ENCODE measurements around the gene ABHD14A. TPM values are rescaled to one million over a fixed set of nuclear protein-coding genes. Genes with fewer than 3 reads are reported as not detected.

The ABHD14A gene
- total and polyA plus RNA-seq, 2 of the 13 experiments (the other 11 are each of a cell fraction or from before 2014, with no cell fraction given): 29.5 to 46.9 TPM

DNA sequence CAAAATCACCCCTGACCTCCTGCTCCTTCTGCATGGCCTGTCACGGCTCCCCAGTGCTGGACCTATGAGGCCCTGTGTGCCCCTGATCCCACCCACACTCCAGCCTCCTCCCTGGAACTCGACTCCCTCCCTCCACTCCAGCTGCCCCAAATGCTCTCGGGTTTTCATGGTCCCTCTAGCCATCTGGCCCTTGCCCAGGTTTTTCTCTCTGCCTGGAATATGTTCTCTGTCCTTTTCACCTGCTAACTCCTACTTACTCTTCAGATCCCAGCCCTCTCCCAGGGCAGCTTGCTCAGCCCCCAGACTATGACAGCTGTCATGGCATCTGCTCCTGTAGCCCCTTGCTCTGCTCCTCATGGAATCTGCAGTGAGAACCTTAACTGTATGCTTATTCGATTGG lies 51.2 kb downstream of the ABHD14A start:
- Histone ChIP-seq H3K27ac (ENCODE audit: extremely low read length, insufficient read depth, low read length) (no peak overlapping the region), H3K9ac (ENCODE audit: insufficient read depth, low read depth, low read length) (no peak overlapping the region), H3K79me2 (ENCODE audit: insufficient read depth, low read length) (no peaks in the 10 kb centered on the region), H3K36me3 (replicated peaks in 1 of 2; ENCODE audit: control insufficient read depth in 1 of 2, insufficient read depth in 2 of 2, low read length in 2 of 2) (no peaks in the 10 kb centered on the region), H4K20me1 (ENCODE audit: insufficient read depth, low read length) (no peaks in the 10 kb centered on the region), H2AFZ (ENCODE audit: low read length) (no peak overlapping the region), H3K9me3 (ENCODE audit: low read length) (no peaks in the 10 kb centered on the region), H3K27me3 (ENCODE audit: control insufficient read depth in 1 of 2, insufficient read depth in 2 of 2, low read length in 2 of 2) (peaks cover 1 to 37% of the 10 kb centered on the region in 2 experiments; a peak in 4 of 5 replicates), H3K4me2 (ENCODE audit: low read depth, low read length) (no peak overlapping the region), H3K4me1 (ENCODE audit: insufficient read depth, low read length) (peaks cover 60% of the 10 kb centered on the region), H3K4me3 (replicated peaks in 1 of 3; ENCODE audit: insufficient read depth in 1 of 3, low read depth in 2 of 3, low read length in 3 of 3) (no peak overlapping the region)
- TF ChIP-seq AKAP8 (CRISPR knock-in tag; IDR thresholded peaks at IDR 0.05): no peak
- TF ChIP-seq CENPX (CRISPR knock-in tag; IDR thresholded peaks at IDR 0.05): no peak
- TF ChIP-seq FLYWCH1 (CRISPR knock-in tag; IDR thresholded peaks at IDR 0.05): no peak
- no peak for TF ChIP-seq SRSF4 (IDR thresholded peaks at IDR 0.05; ENCODE audit: low read depth, low read length, poor library complexity, severe bottlenecking)
- no peak for TF ChIP-seq ADNP (CRISPR knock-in tag; IDR thresholded peaks at IDR 0.05)
- TF ChIP-seq, protein P1, sequence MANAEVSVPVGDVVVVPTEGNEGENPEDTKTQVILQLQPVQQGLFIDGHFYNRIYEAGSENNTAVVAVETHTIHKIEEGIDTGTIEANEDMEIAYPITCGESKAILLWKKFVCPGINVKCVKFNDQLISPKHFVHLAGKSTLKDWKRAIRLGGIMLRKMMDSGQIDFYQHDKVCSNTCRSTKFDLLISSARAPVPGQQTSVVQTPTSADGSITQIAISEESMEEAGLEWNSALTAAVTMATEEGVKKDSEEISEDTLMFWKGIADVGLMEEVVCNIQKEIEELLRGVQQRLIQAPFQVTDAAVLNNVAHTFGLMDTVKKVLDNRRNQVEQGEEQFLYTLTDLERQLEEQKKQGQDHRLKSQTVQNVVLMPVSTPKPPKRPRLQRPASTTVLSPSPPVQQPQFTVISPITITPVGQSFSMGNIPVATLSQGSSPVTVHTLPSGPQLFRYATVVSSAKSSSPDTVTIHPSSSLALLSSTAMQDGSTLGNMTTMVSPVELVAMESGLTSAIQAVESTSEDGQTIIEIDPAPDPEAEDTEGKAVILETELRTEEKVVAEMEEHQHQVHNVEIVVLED (CRISPR knock-in tag; IDR thresholded peaks at IDR 0.05; ENCODE audit: borderline replicate concordance): no peak
- no peak for TF ChIP-seq ASH2L (IDR thresholded peaks at IDR 0.05; ENCODE audit: insufficient read length, low read depth, low read length)
- ATAC-seq: no peak
- FAIRE-seq: no peak
- ChIA-PET POLR2A (no interaction called here), CTCF (ENCODE audit: low intra/inter-chr PET ratio, low total read pairs) (no interaction called here)
- BruUV-seq (replicated peaks): no TSS peak
- DNase-seq (ENCODE audit: low spot score): no peak
- WGBS (ENCODE audit: low lambda C conversion rate): 21% methylated on average over 4 of the region's 4 CpGs
- in situ Hi-C loops (cut with HindIII; ENCODE audit: extremely low pct_ligation_motif_present, low pct_unique_long_range_greater_than_20kb) (no loop called here), intact Hi-C loops (cut with micrococcal nuclease; ENCODE audit: unreplicated experiment) (no loop called here)

DNA sequence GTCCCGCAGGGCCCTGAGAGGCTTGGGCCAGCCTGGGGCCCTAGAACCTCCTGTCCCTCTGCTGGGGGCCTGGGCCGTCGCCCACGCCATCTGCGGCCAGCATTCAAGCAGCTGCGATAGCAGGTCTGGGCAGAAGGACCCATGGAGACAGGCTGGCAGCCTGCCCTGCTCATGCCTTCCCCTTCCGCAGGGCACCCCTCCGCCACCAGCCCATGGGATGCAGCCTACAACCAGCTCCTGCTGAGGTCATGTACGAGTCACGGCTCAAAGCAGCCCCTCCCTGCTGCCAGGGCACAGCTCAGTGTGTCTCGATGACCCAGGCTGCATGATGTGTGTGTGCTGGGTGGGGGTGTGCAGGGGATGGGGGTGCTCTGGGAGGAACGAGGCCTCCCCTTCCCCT lies 53.7 kb downstream of the ABHD14A start:
- intact Hi-C loops (cut with micrococcal nuclease; ENCODE audit: unreplicated experiment): no loop called here
- no peaks in the 10 kb centered on the region for H3K9me3 ChIP-seq (ENCODE audit: low read length)
- H3K4me1 ChIP-seq (ENCODE audit: insufficient read depth, low read length): peaks cover 64% of the 10 kb centered on the region
- H3K27me3 ChIP-seq (ENCODE audit: control insufficient read depth in 1 of 2, insufficient read depth in 2 of 2, low read length in 2 of 2): peaks cover 1 to 25% of the 10 kb centered on the region in 2 experiments; a peak in 4 of 5 replicates
- no peak for FAIRE-seq
- in situ Hi-C loops (cut with HindIII; ENCODE audit: extremely low pct_ligation_motif_present, low pct_unique_long_range_greater_than_20kb): no loop called here
- H4K20me1 ChIP-seq (ENCODE audit: insufficient read depth, low read length): no peaks in the 10 kb centered on the region
- H3K9ac ChIP-seq (ENCODE audit: insufficient read depth, low read depth, low read length): no peak overlapping the region
- H3K4me2 ChIP-seq (ENCODE audit: low read depth, low read length): peak overlapping the region; percentile 68
- ATAC-seq: no peak
- H3K4me3 ChIP-seq (replicated peaks in 1 of 3; ENCODE audit: insufficient read depth in 1 of 3, low read depth in 2 of 3, low read length in 3 of 3): peak overlapping the region in 1 of 3 experiments; percentile 41; a peak in 1 of 6 replicates
- POLR2A ChIA-PET: interaction anchor here (1.4 kb wide), 1 partner anchor 16 kb away, joined by 3 read pairs; no protein-coding TSS in a partner anchor
- DNase-seq (ENCODE audit: low spot score): no peak
- H3K27ac ChIP-seq (ENCODE audit: extremely low read length, insufficient read depth, low read length): no peak overlapping the region
- no peaks in the 10 kb centered on the region for H3K79me2 ChIP-seq (ENCODE audit: insufficient read depth, low read length)
- 87% methylated on average over 3 of the region's 12 CpGs for WGBS (ENCODE audit: low lambda C conversion rate)
- H3K36me3 ChIP-seq (replicated peaks in 1 of 2; ENCODE audit: control insufficient read depth in 1 of 2, insufficient read depth in 2 of 2, low read length in 2 of 2): no peaks in the 10 kb centered on the region
- CTCF ChIA-PET (ENCODE audit: low intra/inter-chr PET ratio, low total read pairs): no interaction called here
- no TSS peak for BruUV-seq (replicated peaks)
- no peak overlapping the region for H2AFZ ChIP-seq (ENCODE audit: low read length)
- TF ChIP-seq ZNF773 (CRISPR knock-in tag; IDR thresholded peaks at IDR 0.05; ENCODE audit: borderline replicate concordance) (no peak), SMYD3 (CRISPR knock-in tag; IDR thresholded peaks at IDR 0.05) (no peak), MTF2 (CRISPR knock-in tag; IDR thresholded peaks at IDR 0.05; ENCODE audit: borderline replicate concordance) (no peak), THAP11 (CRISPR knock-in tag; IDR thresholded peaks at IDR 0.05) (no peak), HNRNPLL (IDR thresholded peaks at IDR 0.05; ENCODE audit: low read depth, low read length, poor library complexity, severe bottlenecking) (peak; percentile 17)
- TF ChIP-seq, protein P2, sequence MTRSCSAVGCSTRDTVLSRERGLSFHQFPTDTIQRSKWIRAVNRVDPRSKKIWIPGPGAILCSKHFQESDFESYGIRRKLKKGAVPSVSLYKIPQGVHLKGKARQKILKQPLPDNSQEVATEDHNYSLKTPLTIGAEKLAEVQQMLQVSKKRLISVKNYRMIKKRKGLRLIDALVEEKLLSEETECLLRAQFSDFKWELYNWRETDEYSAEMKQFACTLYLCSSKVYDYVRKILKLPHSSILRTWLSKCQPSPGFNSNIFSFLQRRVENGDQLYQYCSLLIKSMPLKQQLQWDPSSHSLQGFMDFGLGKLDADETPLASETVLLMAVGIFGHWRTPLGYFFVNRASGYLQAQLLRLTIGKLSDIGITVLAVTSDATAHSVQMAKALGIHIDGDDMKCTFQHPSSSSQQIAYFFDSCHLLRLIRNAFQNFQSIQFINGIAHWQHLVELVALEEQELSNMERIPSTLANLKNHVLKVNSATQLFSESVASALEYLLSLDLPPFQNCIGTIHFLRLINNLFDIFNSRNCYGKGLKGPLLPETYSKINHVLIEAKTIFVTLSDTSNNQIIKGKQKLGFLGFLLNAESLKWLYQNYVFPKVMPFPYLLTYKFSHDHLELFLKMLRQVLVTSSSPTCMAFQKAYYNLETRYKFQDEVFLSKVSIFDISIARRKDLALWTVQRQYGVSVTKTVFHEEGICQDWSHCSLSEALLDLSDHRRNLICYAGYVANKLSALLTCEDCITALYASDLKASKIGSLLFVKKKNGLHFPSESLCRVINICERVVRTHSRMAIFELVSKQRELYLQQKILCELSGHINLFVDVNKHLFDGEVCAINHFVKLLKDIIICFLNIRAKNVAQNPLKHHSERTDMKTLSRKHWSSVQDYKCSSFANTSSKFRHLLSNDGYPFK (CRISPR knock-in tag; IDR thresholded peaks at IDR 0.05; ENCODE audit: borderline replicate concordance): no peak
- TF ChIP-seq, protein P3, sequence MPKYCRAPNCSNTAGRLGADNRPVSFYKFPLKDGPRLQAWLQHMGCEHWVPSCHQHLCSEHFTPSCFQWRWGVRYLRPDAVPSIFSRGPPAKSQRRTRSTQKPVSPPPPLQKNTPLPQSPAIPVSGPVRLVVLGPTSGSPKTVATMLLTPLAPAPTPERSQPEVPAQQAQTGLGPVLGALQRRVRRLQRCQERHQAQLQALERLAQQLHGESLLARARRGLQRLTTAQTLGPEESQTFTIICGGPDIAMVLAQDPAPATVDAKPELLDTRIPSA (CRISPR knock-in tag; IDR thresholded peaks at IDR 0.05; ENCODE audit: borderline replicate concordance): no peak

All from HepG2 (cell line).